HepG2 (cell line): ENCODE results near the gene DGKD. TPM values are rescaled to one million over a fixed set of nuclear protein-coding genes. Genes with fewer than 3 reads are reported as not detected.

Experiments
- GABPB1 ChIP-seq: IDR thresholded peaks from 2 replicates; pipeline ENCODE4 v1.6.1; 2016; ENCODE audit warnings: mild to moderate bottlenecking, missing genetic modification reagents, moderate library complexity, missing compliant biosample characterization
- HNRNPUL1 ChIP-seq: fragments of 200-400 bp; formaldehyde crosslinking; IDR thresholded peaks from 2 replicates; pipeline ENCODE4 v1.6.1; 2017; ENCODE audit warnings: low read depth, mild to moderate bottlenecking, low read length, moderate library complexity
- NR3C1 ChIP-seq: sonication (generic); formaldehyde crosslinking; IDR thresholded peaks from 2 replicates; pipeline ENCODE4 v1.4.0; 2020; ENCODE audit warnings: missing genetic modification reagents
- PHF8 ChIP-seq: sonication (generic); formaldehyde crosslinking; IDR thresholded peaks from 2 replicates; pipeline ENCODE4 v1.5.0; 2020; ENCODE audit warnings: missing genetic modification reagents
- STAT5B ChIP-seq: sonication (generic); formaldehyde crosslinking; IDR thresholded peaks from 2 replicates; pipeline ENCODE4 v1.4.0; 2020; ENCODE audit warnings: missing genetic modification reagents
- TBX3 ChIP-seq: fragments of 450-650 bp; IDR thresholded peaks from 2 replicates; pipeline ENCODE4 v1.6.1; 2017; ENCODE audit warnings: antibody characterized with exemption, mild to moderate bottlenecking, inconsistent platforms, borderline replicate concordance
- ZNF205 ChIP-seq: IDR thresholded peaks from 2 replicates; pipeline ENCODE4 v1.6.1; 2018; ENCODE audit warnings: missing biosample characterization, missing genetic modification reagents
- ZNF256 ChIP-seq: sonication (generic); formaldehyde crosslinking; conservative IDR thresholded peaks from 2 replicates; pipeline ENCODE4 v1.4.0; 2020; ENCODE audit warnings: missing genetic modification reagents
- ZNF350 ChIP-seq: sonication (generic); formaldehyde crosslinking; IDR thresholded peaks from 2 replicates; pipeline ENCODE4 v1.4.0; 2020; ENCODE audit warnings: mild to moderate bottlenecking, low read depth, missing genetic modification reagents, borderline replicate concordance
- ZNF547 ChIP-seq: sonication (generic); formaldehyde crosslinking; IDR thresholded peaks from 2 replicates; pipeline ENCODE4 v1.5.1; 2020; ENCODE audit warnings: mild to moderate bottlenecking, missing genetic modification reagents
- ZNF777 ChIP-seq: sonication (generic); formaldehyde crosslinking; IDR thresholded peaks from 2 replicates; pipeline ENCODE4 v1.4.0; 2020; ENCODE audit warnings: missing genetic modification reagents
- ZNF816 ChIP-seq: sonication (generic); formaldehyde crosslinking; IDR thresholded peaks from 2 replicates; pipeline ENCODE4 v1.8.0; 2022; ENCODE audit warnings: missing genetic modification reagents, mild to moderate bottlenecking, borderline replicate concordance
- polyA plus RNA-seq, 8 experiments: library from polyadenylated mRNA; depleted of rRNA in 3 of 8; stranded (reverse) in 7 of 8; unstranded in 1 of 8; fragments of >200 nt; fragmentation: Illumina TruSeq in 4 of 8; extraction: Trizol in 4 of 8; gene quantifications; 2 replicates each; pipeline versions ENCODE4 v1.2.1 to v1.2.3, GENCODE V29; 2011 to 2016; ENCODE audit warnings: low read depth in 4 of 8, missing spikeins in 1 of 8, mixed read lengths in 1 of 8; ENCODE audit not compliant: insufficient read depth in 1 of 8
- total RNA-seq, 5 experiments: library from RNA; depleted of rRNA; stranded (reverse); fragments of >200 nt; fragmentation: Illumina TruSeq; extraction: Trizol; gene quantifications; 2 replicates each; pipeline ENCODE4 v1.2.3, GENCODE V29; 2016; ENCODE audit warnings: low read depth in 1 of 5
- TF ChIP-seq, protein P1 (sequence below): sonication (generic); formaldehyde crosslinking; IDR thresholded peaks from 2 replicates; pipeline ENCODE4 v1.9.0; 2021; ENCODE audit warnings: missing genetic modification reagents, borderline replicate concordance
- TF ChIP-seq, protein P2 (sequence below): sonication (generic); formaldehyde crosslinking; IDR thresholded peaks from 2 replicates; pipeline ENCODE4 v1.9.0; 2022; ENCODE audit warnings: low read depth, missing genetic modification reagents
- TF ChIP-seq, protein P3 (sequence below): sonication (generic); formaldehyde crosslinking; IDR thresholded peaks from 2 replicates; pipeline ENCODE4; 2020; ENCODE audit warnings: missing genetic modification reagents, mild to moderate bottlenecking, borderline replicate concordance
- TF ChIP-seq, protein P4 (sequence below): sonication (generic); formaldehyde crosslinking; IDR thresholded peaks from 2 replicates; pipeline ENCODE4 v1.5.0; 2020; ENCODE audit warnings: missing genetic modification reagents
- TF ChIP-seq, protein P5 (sequence below): sonication (generic); formaldehyde crosslinking; IDR thresholded peaks from 2 replicates; pipeline ENCODE4 v1.4.0; 2020; ENCODE audit warnings: missing genetic modification reagents

The DGKD gene
- total and polyA plus RNA-seq, 2 of the 13 experiments (the other 11 are each of a cell fraction or from before 2014, with no cell fraction given) = 24.5 to 33.2 TPM

DNA sequence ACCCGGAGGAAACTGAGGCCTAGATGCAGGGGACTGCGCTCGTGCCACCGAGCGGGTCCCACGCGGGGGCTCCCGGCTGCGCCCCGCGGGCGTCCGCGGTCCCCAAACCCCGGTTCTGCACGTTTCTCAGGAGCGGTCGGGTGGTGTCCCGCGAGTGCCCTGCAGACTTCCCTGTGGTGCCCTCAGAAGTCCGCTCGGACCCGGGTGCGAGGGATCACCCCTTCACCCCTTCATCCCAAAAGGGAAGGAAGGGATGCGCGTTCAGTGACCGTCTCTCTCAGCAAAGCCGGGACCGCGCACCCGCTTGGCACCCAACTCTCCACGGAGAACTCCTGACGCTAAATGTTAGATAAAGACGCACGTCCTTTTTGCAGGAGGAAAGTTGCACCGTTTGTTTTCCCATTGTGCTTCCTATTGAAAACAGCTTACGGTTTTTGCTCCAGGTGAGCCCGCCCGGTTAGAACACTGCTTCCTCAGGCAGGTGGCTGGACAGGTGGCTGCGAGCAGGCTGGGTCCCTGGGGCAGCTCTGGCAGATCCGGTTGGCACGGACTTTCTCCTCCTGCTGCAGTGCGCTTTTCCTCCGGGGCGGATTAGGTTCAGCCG lies 779 bp downstream of the DGKD start (continued):
- TF ChIP-seq, protein P1, sequence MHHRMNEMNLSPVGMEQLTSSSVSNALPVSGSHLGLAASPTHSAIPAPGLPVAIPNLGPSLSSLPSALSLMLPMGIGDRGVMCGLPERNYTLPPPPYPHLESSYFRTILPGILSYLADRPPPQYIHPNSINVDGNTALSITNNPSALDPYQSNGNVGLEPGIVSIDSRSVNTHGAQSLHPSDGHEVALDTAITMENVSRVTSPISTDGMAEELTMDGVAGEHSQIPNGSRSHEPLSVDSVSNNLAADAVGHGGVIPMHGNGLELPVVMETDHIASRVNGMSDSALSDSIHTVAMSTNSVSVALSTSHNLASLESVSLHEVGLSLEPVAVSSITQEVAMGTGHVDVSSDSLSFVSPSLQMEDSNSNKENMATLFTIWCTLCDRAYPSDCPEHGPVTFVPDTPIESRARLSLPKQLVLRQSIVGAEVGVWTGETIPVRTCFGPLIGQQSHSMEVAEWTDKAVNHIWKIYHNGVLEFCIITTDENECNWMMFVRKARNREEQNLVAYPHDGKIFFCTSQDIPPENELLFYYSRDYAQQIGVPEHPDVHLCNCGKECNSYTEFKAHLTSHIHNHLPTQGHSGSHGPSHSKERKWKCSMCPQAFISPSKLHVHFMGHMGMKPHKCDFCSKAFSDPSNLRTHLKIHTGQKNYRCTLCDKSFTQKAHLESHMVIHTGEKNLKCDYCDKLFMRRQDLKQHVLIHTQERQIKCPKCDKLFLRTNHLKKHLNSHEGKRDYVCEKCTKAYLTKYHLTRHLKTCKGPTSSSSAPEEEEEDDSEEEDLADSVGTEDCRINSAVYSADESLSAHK (CRISPR knock-in tag) = no peak
- TF ChIP-seq ZNF547 = no peak
- TF ChIP-seq, protein P2, sequence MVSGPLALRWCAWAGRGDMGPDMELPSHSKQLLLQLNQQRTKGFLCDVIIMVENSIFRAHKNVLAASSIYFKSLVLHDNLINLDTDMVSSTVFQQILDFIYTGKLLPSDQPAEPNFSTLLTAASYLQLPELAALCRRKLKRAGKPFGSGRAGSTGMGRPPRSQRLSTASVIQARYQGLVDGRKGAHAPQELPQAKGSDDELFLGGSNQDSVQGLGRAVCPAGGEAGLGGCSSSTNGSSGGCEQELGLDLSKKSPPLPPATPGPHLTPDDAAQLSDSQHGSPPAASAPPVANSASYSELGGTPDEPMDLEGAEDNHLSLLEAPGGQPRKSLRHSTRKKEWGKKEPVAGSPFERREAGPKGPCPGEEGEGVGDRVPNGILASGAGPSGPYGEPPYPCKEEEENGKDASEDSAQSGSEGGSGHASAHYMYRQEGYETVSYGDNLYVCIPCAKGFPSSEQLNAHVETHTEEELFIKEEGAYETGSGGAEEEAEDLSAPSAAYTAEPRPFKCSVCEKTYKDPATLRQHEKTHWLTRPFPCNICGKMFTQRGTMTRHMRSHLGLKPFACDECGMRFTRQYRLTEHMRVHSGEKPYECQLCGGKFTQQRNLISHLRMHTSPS = no peak
- no peak for TF ChIP-seq TBX3
- peak; percentile 51; the same call in 1 of the 2 replicates for TF ChIP-seq ZNF777 (CRISPR knock-in tag)
- no peak for TF ChIP-seq NR3C1 (CRISPR knock-in tag)
- 0 out of 2 replicates have a peak, but pooled peaks have one; percentile 23 for TF ChIP-seq GABPB1 (CRISPR knock-in tag)
- TF ChIP-seq ZNF256 = no peak
- TF ChIP-seq ZNF350 (CRISPR knock-in tag) = peak; percentile 29; the same call in 1 of the 2 replicates
- no peak for TF ChIP-seq ZNF205 (CRISPR knock-in tag)
- TF ChIP-seq, protein P3, sequence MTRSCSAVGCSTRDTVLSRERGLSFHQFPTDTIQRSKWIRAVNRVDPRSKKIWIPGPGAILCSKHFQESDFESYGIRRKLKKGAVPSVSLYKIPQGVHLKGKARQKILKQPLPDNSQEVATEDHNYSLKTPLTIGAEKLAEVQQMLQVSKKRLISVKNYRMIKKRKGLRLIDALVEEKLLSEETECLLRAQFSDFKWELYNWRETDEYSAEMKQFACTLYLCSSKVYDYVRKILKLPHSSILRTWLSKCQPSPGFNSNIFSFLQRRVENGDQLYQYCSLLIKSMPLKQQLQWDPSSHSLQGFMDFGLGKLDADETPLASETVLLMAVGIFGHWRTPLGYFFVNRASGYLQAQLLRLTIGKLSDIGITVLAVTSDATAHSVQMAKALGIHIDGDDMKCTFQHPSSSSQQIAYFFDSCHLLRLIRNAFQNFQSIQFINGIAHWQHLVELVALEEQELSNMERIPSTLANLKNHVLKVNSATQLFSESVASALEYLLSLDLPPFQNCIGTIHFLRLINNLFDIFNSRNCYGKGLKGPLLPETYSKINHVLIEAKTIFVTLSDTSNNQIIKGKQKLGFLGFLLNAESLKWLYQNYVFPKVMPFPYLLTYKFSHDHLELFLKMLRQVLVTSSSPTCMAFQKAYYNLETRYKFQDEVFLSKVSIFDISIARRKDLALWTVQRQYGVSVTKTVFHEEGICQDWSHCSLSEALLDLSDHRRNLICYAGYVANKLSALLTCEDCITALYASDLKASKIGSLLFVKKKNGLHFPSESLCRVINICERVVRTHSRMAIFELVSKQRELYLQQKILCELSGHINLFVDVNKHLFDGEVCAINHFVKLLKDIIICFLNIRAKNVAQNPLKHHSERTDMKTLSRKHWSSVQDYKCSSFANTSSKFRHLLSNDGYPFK = peak; percentile 35; the same call in 1 of the 2 replicates
- no peak for TF ChIP-seq HNRNPUL1
- TF ChIP-seq STAT5B = no peak
- no peak for TF ChIP-seq ZNF816 (CRISPR knock-in tag)
- TF ChIP-seq, protein P4, sequence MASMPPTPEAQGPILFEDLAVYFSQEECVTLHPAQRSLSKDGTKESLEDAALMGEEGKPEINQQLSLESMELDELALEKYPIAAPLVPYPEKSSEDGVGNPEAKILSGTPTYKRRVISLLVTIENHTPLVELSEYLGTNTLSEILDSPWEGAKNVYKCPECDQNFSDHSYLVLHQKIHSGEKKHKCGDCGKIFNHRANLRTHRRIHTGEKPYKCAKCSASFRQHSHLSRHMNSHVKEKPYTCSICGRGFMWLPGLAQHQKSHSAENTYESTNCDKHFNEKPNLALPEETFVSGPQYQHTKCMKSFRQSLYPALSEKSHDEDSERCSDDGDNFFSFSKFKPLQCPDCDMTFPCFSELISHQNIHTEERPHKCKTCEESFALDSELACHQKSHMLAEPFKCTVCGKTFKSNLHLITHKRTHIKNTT (CRISPR knock-in tag) = no peak
- TF ChIP-seq PHF8 (CRISPR knock-in tag) = 0 out of 2 replicates have a peak, but pooled peaks have one; percentile 41
- TF ChIP-seq, protein P5, sequence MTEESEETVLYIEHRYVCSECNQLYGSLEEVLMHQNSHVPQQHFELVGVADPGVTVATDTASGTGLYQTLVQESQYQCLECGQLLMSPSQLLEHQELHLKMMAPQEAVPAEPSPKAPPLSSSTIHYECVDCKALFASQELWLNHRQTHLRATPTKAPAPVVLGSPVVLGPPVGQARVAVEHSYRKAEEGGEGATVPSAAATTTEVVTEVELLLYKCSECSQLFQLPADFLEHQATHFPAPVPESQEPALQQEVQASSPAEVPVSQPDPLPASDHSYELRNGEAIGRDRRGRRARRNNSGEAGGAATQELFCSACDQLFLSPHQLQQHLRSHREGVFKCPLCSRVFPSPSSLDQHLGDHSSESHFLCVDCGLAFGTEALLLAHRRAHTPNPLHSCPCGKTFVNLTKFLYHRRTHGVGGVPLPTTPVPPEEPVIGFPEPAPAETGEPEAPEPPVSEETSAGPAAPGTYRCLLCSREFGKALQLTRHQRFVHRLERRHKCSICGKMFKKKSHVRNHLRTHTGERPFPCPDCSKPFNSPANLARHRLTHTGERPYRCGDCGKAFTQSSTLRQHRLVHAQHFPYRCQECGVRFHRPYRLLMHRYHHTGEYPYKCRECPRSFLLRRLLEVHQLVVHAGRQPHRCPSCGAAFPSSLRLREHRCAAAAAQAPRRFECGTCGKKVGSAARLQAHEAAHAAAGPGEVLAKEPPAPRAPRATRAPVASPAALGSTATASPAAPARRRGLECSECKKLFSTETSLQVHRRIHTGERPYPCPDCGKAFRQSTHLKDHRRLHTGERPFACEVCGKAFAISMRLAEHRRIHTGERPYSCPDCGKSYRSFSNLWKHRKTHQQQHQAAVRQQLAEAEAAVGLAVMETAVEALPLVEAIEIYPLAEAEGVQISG (CRISPR knock-in tag) = no peak
